GM12878 (cell line): Measurements from ENCODE around the gene PSMD8. TPM values are rescaled to one million over a fixed set of nuclear protein-coding genes. Genes with fewer than 3 reads are reported as not detected.

Source experiments
- ATAC-seq: fragments of 200-7000 bp; cut with Tn5 transposase; 3 replicates; pipeline ENCODE4 v1.9.1; 2020; ENCODE audit warnings: mild to moderate bottlenecking, moderate library complexity
- BruUV-seq: library from RNA; stranded (reverse); fragments of 400-500 nt; replicated peaks from 2 replicates; lab custom pipeline; 2021; lab: Mats Ljungman, UMichigan
- CTCF ChIA-PET: fragments of 300-600 bp; sonication (Branson Sonifier 250); formaldehyde crosslinking; extraction: SDS; loops from one replicate; lab custom pipeline; 2021; ENCODE audit warnings: inconsistent platforms; lab: Yijun Ruan, JAX
- POLR2A ChIA-PET: fragments of 350-600 bp; formaldehyde crosslinking; extraction: SDS; loops from one replicate; lab custom pipeline; 2021; ENCODE audit warnings: inconsistent platforms; lab: Charles Lee
- RAD21 ChIA-PET: fragments of 300-600 bp; sonication (Branson Sonifier 250); formaldehyde crosslinking; loops from one replicate; lab custom pipeline; 2023; ENCODE audit warnings: antibody characterized with exemption; ENCODE audit not compliant: unreplicated experiment; lab: Charles Lee
- SMC1A ChIA-PET: fragments of 300-600 bp; sonication (Branson Sonifier 250); formaldehyde crosslinking; loops from one replicate; lab custom pipeline; 2023; ENCODE audit not compliant: unreplicated experiment, uncharacterized antibody; lab: Charles Lee
- DNase-seq: peaks from one replicate; pipeline ENCODE4 v3.0.0-alpha.2; 2011; ENCODE audit warnings: low read depth, low spot score
- FAIRE-seq: peaks from 3 replicates; lab custom pipeline; 2011; peaks lifted over from hg19 to GRCh38; lab: Jason Lieb, UNC
- H2AFZ ChIP-seq: 2 replicates; pipeline ENCODE4 v1.6.0; 2011; ENCODE audit warnings: low read depth, low read length, control low read depth; ENCODE audit not compliant: control insufficient read depth
- H3K27ac ChIP-seq: 2 replicates; pipeline ENCODE4 v1.5.1; 2011; ENCODE audit warnings: control low read depth; ENCODE audit not compliant: control insufficient read depth, insufficient read depth
- H3K27me3 ChIP-seq, 2 experiments: replicated peaks in 1 of 2; 2 replicates each; pipeline versions ENCODE4 v1.6.0 to v1.6.1; 2011; ENCODE audit warnings: low read length in 1 of 2; ENCODE audit not compliant: control insufficient read depth in 2 of 2, insufficient read depth in 2 of 2
- H3K36me3 ChIP-seq, 2 experiments: 2 replicates each; pipeline ENCODE4 v1.5.1; 2011; ENCODE audit warnings: low read length in 1 of 2; ENCODE audit not compliant: control insufficient read depth in 2 of 2, insufficient read depth in 2 of 2
- H3K4me1 ChIP-seq: 2 replicates; pipeline ENCODE4 v1.6.1; 2011; ENCODE audit warnings: mild to moderate bottlenecking, low read length, moderate library complexity, mixed read lengths; ENCODE audit not compliant: control insufficient read depth, insufficient read depth
- H3K4me2 ChIP-seq: 2 replicates; pipeline ENCODE4 v1.6.0; 2011; ENCODE audit warnings: control low read depth; ENCODE audit not compliant: control insufficient read depth, insufficient read depth
- H3K4me3 ChIP-seq: fragments of 200-600 bp; sonication (generic); 2 replicates; pipeline ENCODE4 v1.5.1; 2016
- H3K79me2 ChIP-seq: 2 replicates; pipeline ENCODE4 v1.6.0; 2011; ENCODE audit warnings: low read length; ENCODE audit not compliant: control insufficient read depth, insufficient read depth
- H3K9ac ChIP-seq: 2 replicates; pipeline ENCODE4 v1.8.0; 2011; ENCODE audit warnings: low read length, control low read depth, mixed read lengths; ENCODE audit not compliant: control insufficient read depth, insufficient read depth
- H3K9me3 ChIP-seq: replicated peaks from 3 replicates; pipeline ENCODE4 v1.5.1; 2011; ENCODE audit warnings: mild to moderate bottlenecking, low read length; ENCODE audit not compliant: control insufficient read depth, insufficient read depth
- H4K20me1 ChIP-seq: 2 replicates; pipeline ENCODE4 v1.6.0; 2011; ENCODE audit not compliant: control insufficient read depth, insufficient read depth
- ATF7 ChIP-seq: fragments of 450-650 bp; IDR thresholded peaks from 2 replicates; pipeline ENCODE4 v1.6.1; 2016; ENCODE audit warnings: low read depth, mild to moderate bottlenecking
- BCLAF1 ChIP-seq: fragments of 450-650 bp; IDR thresholded peaks from 2 replicates; pipeline ENCODE4 v1.6.1; 2017; ENCODE audit warnings: antibody characterized with exemption, mild to moderate bottlenecking, moderate library complexity
- EGR1 ChIP-seq, 2 experiments: IDR thresholded peaks; 1 replicate in 1 of 2; 2 replicates in 1 of 2; pipeline ENCODE4 v1.6.1; 2011 to 2012; ENCODE audit warnings: low read depth in 2 of 2, low read length in 2 of 2, borderline replicate concordance in 1 of 2, mild to moderate bottlenecking in 1 of 2, moderate library complexity in 1 of 2
- GABPA ChIP-seq: IDR thresholded peaks from 2 replicates; pipeline ENCODE4 v1.6.1; 2014; ENCODE audit warnings: antibody characterized with exemption, low read depth, mild to moderate bottlenecking, inconsistent platforms
- MTA3 ChIP-seq: IDR thresholded peaks from 2 replicates; pipeline ENCODE4 v1.6.1; 2012; ENCODE audit warnings: low read length, inconsistent platforms, borderline replicate concordance
- SMAD1 ChIP-seq: fragments of 450-650 bp; IDR thresholded peaks from 2 replicates; pipeline ENCODE4 v1.6.1; 2018; ENCODE audit warnings: mild to moderate bottlenecking, low read depth; ENCODE audit not compliant: partially characterized antibody
- SPI1 ChIP-seq: IDR thresholded peaks from 2 replicates; pipeline ENCODE4 v1.6.1; 2011; ENCODE audit warnings: low read depth, mild to moderate bottlenecking, low read length, moderate library complexity, borderline replicate concordance; ENCODE audit not compliant: insufficient read depth
- SUZ12 ChIP-seq: fragments of 200-600 bp; sonication (generic); IDR thresholded peaks from one replicate; pipeline ENCODE4 v1.6.1; 2018; ENCODE audit warnings: antibody characterized with exemption, mild to moderate bottlenecking; ENCODE audit not compliant: unreplicated experiment
- TBL1XR1 ChIP-seq: IDR thresholded peaks from 2 replicates; pipeline ENCODE4 v1.6.1; 2012; ENCODE audit warnings: low read depth, low read length, improper control_type of control experiment
- WGBS: methylation state at CpG from one replicate; pipeline ENCODE4 v1.1.6; 2016; ENCODE audit warnings: low lambda C conversion rate; ENCODE audit not compliant: insufficient replicate concordance, insufficient coverage; ENCODE audit errors: missing lambda C conversion rate; 5-methylcytosine and 5-hydroxymethylcytosine counted together
- in situ Hi-C: fragments of 300-500 bp; cut with MboI; formaldehyde crosslinking; loops from 9 replicates; pipeline ENCODE4 v1.14.3; 2018; ENCODE audit warnings: mixed read lengths
- intact Hi-C: fragments of 100-400 bp; cut with micrococcal nuclease; formaldehyde crosslinking; loops from one replicate; pipeline ENCODE4 v1.14.2; 2022; ENCODE audit not compliant: unreplicated experiment
- polyA plus RNA-seq, 11 experiments: library from polyadenylated mRNA; depleted of rRNA in 4 of 11; unstranded in 6 of 11; stranded (reverse) in 5 of 11; fragments of >200 nt; fragmentation: Nextera tagmentation in 4 of 11; fragmentation: Illumina TruSeq in 1 of 11; extraction: Ambion mirVana in 4 of 11; extraction: Trizol in 1 of 11; gene quantifications; 1 replicate in 1 of 11; 2 replicates in 10 of 11; pipeline versions ENCODE4 v1.2.1 to v1.2.3, GENCODE V29; 2011 to 2016; ENCODE audit warnings: inconsistent platforms in 2 of 11, missing spikeins in 2 of 11, low read depth in 1 of 11
- total RNA-seq, 4 experiments: library from RNA; depleted of rRNA in 3 of 4; stranded (reverse); fragments of >200 nt in 3 of 4; fragmentation: Illumina TruSeq in 1 of 4; extraction: Trizol in 1 of 4; gene quantifications; 2 replicates each; pipeline versions ENCODE4 v1.2.1 to v1.2.3, GENCODE V29; 2013 to 2021
- TF ChIP-seq, protein P1 (sequence below): fragments of 450-650 bp; IDR thresholded peaks from 2 replicates; pipeline ENCODE4 v1.6.1; 2017; ENCODE audit warnings: mild to moderate bottlenecking, low read depth, inconsistent platforms; ENCODE audit not compliant: poor library complexity, severe bottlenecking
- TF ChIP-seq, protein P2 (sequence below): fragments of 450-650 bp; IDR thresholded peaks from 2 replicates; pipeline ENCODE4 v1.6.1; 2016; ENCODE audit warnings: mild to moderate bottlenecking

PSMD8 gene
- total and polyA plus RNA-seq, 10 of the 15 experiments (the other 5 are each of a cell fraction or from before 2014, with no cell fraction given), result 81.2 to 409 (median 268) TPM

DNA sequence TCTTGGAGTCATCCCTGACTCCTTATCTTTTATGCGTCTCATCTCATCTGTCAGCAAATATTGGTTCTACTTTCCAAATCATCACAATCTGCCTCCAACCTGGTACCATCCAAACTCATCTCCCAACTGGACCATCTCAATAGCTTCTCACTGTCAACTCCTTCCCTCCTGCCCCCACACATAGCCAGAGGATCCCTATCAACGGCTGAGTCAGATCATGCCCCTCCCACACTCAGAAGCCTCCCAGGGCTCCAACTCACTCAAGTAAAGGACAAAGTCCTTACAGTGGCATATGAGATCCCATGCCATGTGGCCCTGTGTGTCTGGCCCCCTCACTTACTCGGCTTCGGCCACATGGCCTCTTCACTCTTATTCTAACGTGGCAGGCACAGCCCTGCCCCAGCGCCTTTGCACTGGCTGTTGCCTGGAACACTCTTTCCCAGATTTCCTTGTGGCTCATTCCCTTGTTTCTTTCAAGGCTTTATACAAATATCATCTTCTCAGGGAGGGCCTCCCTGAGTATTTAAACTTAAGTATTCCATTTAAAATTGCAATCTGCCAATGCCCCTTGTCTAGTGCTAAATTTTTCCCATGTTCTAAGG, 18.4 kb downstream of the PSMD8 start (continued):
- TF ChIP-seq SPI1, result no peak
- TF ChIP-seq ATF7, result no peak
- no peak for TF ChIP-seq TBL1XR1
- no peak for TF ChIP-seq MTA3
- TF ChIP-seq, protein P1, sequence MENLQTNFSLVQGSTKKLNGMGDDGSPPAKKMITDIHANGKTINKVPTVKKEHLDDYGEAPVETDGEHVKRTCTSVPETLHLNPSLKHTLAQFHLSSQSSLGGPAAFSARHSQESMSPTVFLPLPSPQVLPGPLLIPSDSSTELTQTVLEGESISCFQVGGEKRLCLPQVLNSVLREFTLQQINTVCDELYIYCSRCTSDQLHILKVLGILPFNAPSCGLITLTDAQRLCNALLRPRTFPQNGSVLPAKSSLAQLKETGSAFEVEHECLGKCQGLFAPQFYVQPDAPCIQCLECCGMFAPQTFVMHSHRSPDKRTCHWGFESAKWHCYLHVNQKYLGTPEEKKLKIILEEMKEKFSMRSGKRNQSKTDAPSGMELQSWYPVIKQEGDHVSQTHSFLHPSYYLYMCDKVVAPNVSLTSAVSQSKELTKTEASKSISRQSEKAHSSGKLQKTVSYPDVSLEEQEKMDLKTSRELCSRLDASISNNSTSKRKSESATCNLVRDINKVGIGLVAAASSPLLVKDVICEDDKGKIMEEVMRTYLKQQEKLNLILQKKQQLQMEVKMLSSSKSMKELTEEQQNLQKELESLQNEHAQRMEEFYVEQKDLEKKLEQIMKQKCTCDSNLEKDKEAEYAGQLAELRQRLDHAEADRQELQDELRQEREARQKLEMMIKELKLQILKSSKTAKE, result no peak
- TF ChIP-seq SUZ12, result no peak
- no peak for TF ChIP-seq GABPA
- TF ChIP-seq SMAD1, result no peak

DNA sequence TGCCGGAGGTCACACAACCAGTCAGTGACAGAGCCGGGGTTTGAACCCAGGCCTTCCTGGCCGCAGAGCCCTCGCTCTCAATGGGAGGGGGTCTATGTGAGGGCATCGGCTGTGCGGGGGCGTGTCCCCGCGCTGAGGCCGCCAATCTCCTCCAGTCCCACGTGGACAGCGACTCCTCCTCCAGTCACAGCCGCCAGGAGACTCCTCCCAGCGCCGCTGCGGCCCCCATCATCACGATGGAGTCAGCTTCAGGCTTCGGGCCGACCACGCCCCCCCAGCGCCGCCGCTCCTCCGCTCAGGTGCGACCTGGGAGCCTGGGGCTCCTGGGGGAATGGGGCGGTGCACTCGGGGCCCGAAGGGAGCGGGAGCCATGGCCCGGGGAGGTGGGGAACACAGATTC, 20.1 kb downstream of the PSMD8 start:
- FAIRE-seq, result no peak

More for the DNA sequence above, 20.1 kb downstream of the PSMD8 start:
- Histone ChIP-seq H3K9me3 (no peaks in the 10 kb centered on the region), H2AFZ (no peak overlapping the region), H3K27ac (no peak overlapping the region), H3K9ac (no peak overlapping the region), H3K27me3 (peaks cover 2 to 5% of the 10 kb centered on the region in 2 experiments; a peak in 3 of 4 replicates), H3K4me3 (no peak overlapping the region), H3K4me2 (no peak overlapping the region), H3K79me2 (no peaks in the 10 kb centered on the region), H3K36me3 (no peaks in the 10 kb centered on the region), H4K20me1 (no peaks in the 10 kb centered on the region), H3K4me1 (no peaks in the 10 kb centered on the region)
- ChIA-PET CTCF (no interaction called here), RAD21 (interaction anchor here (0.8 kb wide), 1 partner anchor 160 kb away, joined by 4 read pairs; no protein-coding TSS in a partner anchor), SMC1A (no interaction called here), POLR2A (no interaction called here)
- no peak for DNase-seq
- peak; percentile 32; the same call in 2 of the 3 replicates for ATAC-seq
- no TSS peak for BruUV-seq
- 12% methylated on average over 21 of the region's 30 CpGs for WGBS
- TF ChIP-seq BCLAF1 (no peak), EGR1 (IDR thresholded peaks at IDR 0.05; ENCODE audit: borderline replicate concordance in 1 of 2, low read depth in 2 of 2, low read length in 2 of 2) (peak in 1 of 2 experiments; percentile 33; a peak in 1 of 3 replicates)
- TF ChIP-seq, protein P2, sequence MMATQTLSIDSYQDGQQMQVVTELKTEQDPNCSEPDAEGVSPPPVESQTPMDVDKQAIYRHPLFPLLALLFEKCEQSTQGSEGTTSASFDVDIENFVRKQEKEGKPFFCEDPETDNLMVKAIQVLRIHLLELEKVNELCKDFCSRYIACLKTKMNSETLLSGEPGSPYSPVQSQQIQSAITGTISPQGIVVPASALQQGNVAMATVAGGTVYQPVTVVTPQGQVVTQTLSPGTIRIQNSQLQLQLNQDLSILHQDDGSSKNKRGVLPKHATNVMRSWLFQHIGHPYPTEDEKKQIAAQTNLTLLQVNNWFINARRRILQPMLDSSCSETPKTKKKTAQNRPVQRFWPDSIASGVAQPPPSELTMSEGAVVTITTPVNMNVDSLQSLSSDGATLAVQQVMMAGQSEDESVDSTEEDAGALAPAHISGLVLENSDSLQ, result peak; percentile 43
- in situ Hi-C loops (no loop called here), intact Hi-C loops (no loop called here)
